Muscle layer of duodenum (tissue), 2 donors: Measurements from ENCODE around the gene FAM20C.
"Not testable (repeated sequence)": the region's sequence is repeated elsewhere in the genome, so short reads cannot be mapped to it uniquely, and the experiment has no call there.

ENCODE experiments used
- H3K27ac ChIP-seq: one replicate; pipeline ENCODE4 v1.7.0; 2013; ENCODE audit warnings: mild to moderate bottlenecking, low read length
- H3K27me3 ChIP-seq: one replicate; pipeline ENCODE4 v1.7.0; 2013; ENCODE audit warnings: low read depth, mild to moderate bottlenecking, control low read depth, low read length
- H3K36me3 ChIP-seq, 2 donors: one replicate each; pipeline ENCODE4 v1.7.0; 2013; ENCODE audit warnings: low read length in 2 of 2, control low read depth in 1 of 2, mild to moderate bottlenecking in 1 of 2; ENCODE audit not compliant: insufficient read depth in 2 of 2, control insufficient read depth in 1 of 2
- H3K4me1 ChIP-seq, 2 donors: one replicate each; pipeline ENCODE4 v1.7.0; 2013; ENCODE audit warnings: low read length in 2 of 2, mild to moderate bottlenecking in 2 of 2, control low read depth in 1 of 2, moderate library complexity in 1 of 2; ENCODE audit not compliant: insufficient read depth in 2 of 2, control insufficient read depth in 1 of 2
- H3K4me3 ChIP-seq, 2 donors: one replicate each; pipeline ENCODE4 v1.7.0; 2013; ENCODE audit warnings: low read length in 2 of 2, low read depth in 1 of 2, mild to moderate bottlenecking in 1 of 2
- H3K9me3 ChIP-seq, 2 donors: one replicate each; pipeline ENCODE4 v1.7.0; 2013; ENCODE audit warnings: low read length in 2 of 2, control low read depth in 1 of 2, mild to moderate bottlenecking in 1 of 2; ENCODE audit not compliant: control insufficient read depth in 1 of 2
- donor health status: healthy.

FAM20C gene

GRCh38 chr7:291373-292092, 99.2 kb downstream of the FAM20C start:
- H3K4me3 ChIP-seq = no peak overlapping the region
- H3K36me3 ChIP-seq = no peaks in the 10 kb centered on the region
- no peaks in the 10 kb centered on the region for H3K9me3 ChIP-seq
- H3K4me1 ChIP-seq = peaks cover 0 to 21% of the 10 kb centered on the region in 2 donors
- no peak overlapping the region for H3K27ac ChIP-seq
- peaks cover 20% of the 10 kb centered on the region for H3K27me3 ChIP-seq

DNA sequence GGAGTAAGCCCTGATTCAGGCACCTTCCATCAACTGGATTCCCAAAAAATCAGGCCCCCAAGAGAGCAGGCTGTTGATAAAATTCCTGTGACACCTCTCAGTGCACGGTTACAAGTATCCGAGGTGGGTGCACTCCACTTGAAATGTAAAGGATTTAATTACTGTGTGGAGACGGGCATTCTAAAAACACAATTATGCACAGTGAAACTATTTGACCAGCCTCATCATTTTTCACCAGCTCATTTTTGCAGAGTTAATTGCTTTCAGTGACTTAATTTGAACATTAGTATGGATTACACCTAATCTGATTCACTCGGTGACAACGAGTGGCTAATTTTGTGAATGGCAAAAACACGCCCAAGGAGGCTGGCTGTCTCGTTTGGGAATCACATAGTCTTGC, 99.9 kb downstream of the FAM20C start:
- H3K4me1 ChIP-seq = peaks cover 0 to 21% of the 10 kb centered on the region in 2 donors
- no peak overlapping the region for H3K4me3 ChIP-seq
- H3K27me3 ChIP-seq = peaks cover 20% of the 10 kb centered on the region
- H3K9me3 ChIP-seq = no peaks in the 10 kb centered on the region
- H3K27ac ChIP-seq = no peak overlapping the region
- H3K36me3 ChIP-seq = no peaks in the 10 kb centered on the region

DNA sequence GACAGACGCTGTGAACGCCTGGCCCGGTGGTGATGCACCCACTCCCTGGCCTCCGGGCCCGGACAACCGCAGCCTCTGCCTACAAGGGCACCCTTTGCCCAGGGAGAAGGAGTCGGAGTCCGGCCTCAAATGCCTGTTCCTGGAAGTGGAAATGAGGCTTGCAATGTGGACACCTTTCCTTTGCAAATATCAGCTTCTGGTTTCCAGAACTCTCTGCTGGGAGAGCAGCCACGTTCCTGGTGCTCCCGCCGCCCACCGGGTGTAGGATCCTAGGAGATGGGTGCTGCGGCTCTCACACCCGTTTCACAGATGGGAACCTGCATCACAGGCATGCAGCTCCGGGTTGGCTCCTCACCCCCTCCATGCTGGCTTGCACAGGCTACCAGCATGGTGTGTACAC, 100.5 kb downstream of the FAM20C start:
- Histone ChIP-seq H3K4me1 (peaks cover 0 to 21% of the 10 kb centered on the region in 2 donors), H3K36me3 (no peaks in the 10 kb centered on the region), H3K4me3 (no peak overlapping the region), H3K27ac (no peak overlapping the region), H3K9me3 (no peaks in the 10 kb centered on the region), H3K27me3 (peaks cover 20% of the 10 kb centered on the region)

- peaks cover 18% of the 10 kb centered on the region for H3K27me3 ChIP-seq
- no peak overlapping the region for H3K4me3 ChIP-seq
- H3K36me3 ChIP-seq = no peaks in the 10 kb centered on the region
- H3K27ac ChIP-seq = no peak overlapping the region
- H3K9me3 ChIP-seq = no peaks in the 10 kb centered on the region
- H3K4me1 ChIP-seq = peaks cover 0 to 21% of the 10 kb centered on the region in 2 donors
Observed at GRCh38 chr7:293681-294439, 101.5 kb downstream of the FAM20C start.

GRCh38 chr7:294440-295154, 102.2 kb downstream of the FAM20C start:
- H3K27me3 ChIP-seq = peaks cover 14% of the 10 kb centered on the region
- H3K27ac ChIP-seq = no peak overlapping the region
- H3K4me3 ChIP-seq = no peak overlapping the region
- no peaks in the 10 kb centered on the region for H3K9me3 ChIP-seq
- H3K36me3 ChIP-seq = no peaks in the 10 kb centered on the region
- peaks cover 0 to 18% of the 10 kb centered on the region in 2 donors for H3K4me1 ChIP-seq

DNA sequence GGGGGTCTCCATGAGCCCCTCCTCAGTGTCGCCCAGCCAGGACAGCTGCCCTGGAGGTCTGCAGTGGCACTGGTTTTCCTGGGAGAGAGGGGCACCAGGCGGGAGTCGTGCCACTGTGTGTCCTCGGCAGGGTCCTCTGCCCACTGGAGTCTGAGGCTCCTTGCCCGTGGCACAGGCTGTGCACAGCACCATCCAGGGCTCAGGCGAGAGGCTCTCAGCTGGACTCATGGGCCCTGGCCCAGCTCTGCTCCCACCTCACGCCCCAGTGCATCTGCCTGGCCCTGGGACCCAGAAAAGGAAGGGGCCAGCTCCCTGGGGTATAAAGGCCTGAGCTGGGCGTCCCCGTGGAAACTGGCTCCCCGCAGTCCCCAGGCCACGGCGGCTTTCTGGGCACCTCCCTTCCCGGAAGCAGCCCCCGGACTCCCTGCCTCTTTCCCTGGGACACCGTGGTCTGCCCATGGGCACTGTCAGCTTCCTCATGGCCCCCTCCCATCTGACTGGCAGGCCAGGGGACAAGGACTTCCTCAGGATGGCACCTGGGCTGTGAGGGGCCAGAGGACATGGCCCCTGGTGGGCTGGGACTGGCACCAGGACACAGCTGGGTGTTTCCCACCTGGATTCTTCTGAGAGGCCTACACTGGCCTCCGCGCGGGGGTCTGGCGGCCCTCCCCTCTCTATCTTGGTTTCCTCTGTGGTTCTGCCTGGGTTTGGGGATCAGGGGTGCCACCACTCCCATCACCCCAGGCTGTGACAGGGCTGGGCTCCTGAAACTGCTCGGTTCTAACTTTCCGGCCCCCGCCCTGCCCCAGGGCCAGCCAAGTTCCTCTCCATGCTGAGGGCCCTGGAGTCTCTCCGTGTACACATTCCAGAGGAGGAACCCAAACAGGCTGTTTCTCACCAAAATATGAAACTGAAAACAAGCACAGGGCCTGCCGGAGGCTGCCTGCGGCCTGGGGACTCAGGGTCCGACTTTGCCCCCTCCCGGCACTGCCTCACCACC, 103.1 kb downstream of the FAM20C start:
- Histone ChIP-seq H3K27me3 (peaks cover 11% of the 10 kb centered on the region), H3K4me1 (peaks cover 0 to 9% of the 10 kb centered on the region in 2 donors), H3K36me3 (no peaks in the 10 kb centered on the region), H3K4me3 (no peak overlapping the region), H3K27ac (no peak overlapping the region), H3K9me3 (no peaks in the 10 kb centered on the region)

DNA sequence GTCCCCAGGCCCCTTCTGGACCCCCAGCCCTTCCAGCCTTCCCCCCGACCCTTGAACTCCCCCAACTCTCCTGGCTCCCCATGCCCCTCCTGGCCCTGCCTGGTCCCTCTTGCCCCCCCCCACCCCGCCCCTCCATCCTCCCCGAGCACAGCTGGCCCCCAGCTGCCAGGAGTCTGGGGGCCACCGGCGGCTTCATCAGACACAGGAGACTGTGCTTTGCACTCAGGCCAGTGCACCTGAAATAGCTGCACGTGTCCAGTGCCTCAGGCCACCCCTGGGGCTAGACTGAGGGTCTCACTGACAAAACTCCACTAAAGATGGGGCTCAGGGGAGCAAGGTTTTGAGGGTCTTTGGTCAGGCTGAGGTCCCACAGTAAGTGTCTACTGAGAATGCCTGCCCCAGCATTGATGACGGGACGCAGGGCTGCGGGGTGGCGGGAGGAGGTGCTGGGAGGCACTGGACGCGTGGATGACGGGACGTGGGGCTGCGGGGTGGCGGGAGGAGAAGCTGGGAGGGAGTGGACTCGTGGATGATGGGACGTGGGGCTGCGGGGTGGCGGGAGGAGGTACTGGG, 104.1 kb downstream of the FAM20C start:
- Histone ChIP-seq H3K4me1 (peaks cover 0 to 5% of the 10 kb centered on the region in 2 donors), H3K4me3 (no peak overlapping the region), H3K27ac (no peak overlapping the region), H3K36me3 (no peaks in the 10 kb centered on the region), H3K9me3 (no peaks in the 10 kb centered on the region), H3K27me3 (peaks cover 8% of the 10 kb centered on the region)

DNA sequence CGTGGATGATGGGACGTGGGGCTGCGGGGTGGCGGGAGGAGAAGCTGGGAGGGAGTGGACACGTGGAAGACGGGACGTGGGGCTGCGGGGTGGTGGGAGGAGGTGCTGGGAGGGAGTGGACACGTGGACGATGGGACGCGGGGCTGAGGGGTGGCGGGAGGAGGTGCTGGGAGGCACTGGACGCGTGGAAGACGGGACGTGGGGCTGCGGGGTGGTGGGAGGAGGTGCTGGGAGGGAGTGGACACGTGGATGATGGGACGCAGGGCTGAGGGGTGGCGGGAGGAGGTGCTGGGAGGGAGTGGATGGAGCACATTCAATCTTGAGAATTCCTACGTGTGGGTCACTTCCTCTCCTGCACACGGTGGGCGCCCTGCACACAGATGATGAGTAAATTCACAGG, 104.8 kb downstream of the FAM20C start:
- not testable (repeated sequence) for H3K4me3 ChIP-seq, H3K4me1 ChIP-seq, H3K36me3 ChIP-seq, H3K9me3 ChIP-seq, H3K27me3 ChIP-seq, H3K27ac ChIP-seq

- H3K36me3 ChIP-seq = no peaks in the 10 kb centered on the region
- H3K4me1 ChIP-seq = peaks cover 0 to 5% of the 10 kb centered on the region in 2 donors
- no peak overlapping the region for H3K4me3 ChIP-seq
- H3K27ac ChIP-seq = no peak overlapping the region
- no peaks in the 10 kb centered on the region for H3K9me3 ChIP-seq
- H3K27me3 ChIP-seq = peaks cover 3% of the 10 kb centered on the region
Observed at GRCh38 chr7:297611-298374, 105.4 kb downstream of the FAM20C start.

- Histone ChIP-seq H3K4me1 (peaks cover 0 to 5% of the 10 kb centered on the region in 2 donors), H3K36me3 (no peaks in the 10 kb centered on the region), H3K9me3 (no peaks in the 10 kb centered on the region), H3K27ac (no peak overlapping the region), H3K27me3 (no peaks in the 10 kb centered on the region), H3K4me3 (no peak overlapping the region)
Observed at GRCh38 chr7:298375-298702, 106.0 kb downstream of the FAM20C start.
